ENCODE data around the gene DBET. TPM values are rescaled to one million over a fixed set of nuclear protein-coding genes. Genes with fewer than 3 reads are reported as not detected.
"Not testable (repeated sequence)": the region's sequence is repeated elsewhere in the genome, so short reads cannot be mapped to it uniquely, and the experiment has no call there.

The DBET gene
- total RNA-seq, 1 experiment from 2014 or later, result not detected

DNA sequence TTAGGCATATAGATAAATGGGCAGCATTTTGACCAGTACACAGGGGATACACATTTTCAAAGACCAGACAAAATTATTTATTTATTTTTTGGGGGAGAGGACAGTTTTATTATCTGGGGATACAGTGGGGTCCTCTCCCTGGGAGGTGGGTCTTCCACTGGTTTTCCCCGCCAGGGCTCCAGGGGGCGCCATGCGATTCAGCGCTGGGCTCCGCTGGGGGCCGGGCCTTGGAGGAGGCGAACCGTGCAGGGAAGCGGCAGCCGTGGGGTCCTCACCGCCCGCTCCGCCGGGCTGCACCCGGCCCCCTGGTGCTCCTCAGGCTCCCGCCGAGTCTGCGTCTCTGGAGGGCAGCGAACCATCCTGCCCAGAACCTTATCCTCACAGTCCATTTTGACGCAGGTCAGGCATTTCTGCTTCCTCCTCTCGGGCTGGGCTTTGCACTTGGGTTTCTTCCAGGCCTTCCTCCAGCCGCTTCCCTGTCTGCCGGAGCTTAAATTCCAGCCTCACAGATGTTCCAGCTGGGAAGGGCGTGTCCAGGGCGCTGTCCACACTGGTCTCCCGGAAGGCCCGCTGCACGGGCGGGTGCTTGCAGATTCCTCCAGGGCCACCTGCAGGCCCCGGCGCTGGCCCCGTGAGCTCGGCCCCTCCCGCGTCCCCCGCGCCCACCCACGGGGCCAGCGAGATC lies 26.5 kb upstream of the DBET start:
- DNase-seq (ENCODE audit: low read depth); in situ Hi-C loops (cut with HindIII; ENCODE audit: low pct_unique_long_range_greater_than_20kb, low sequenced_read_pairs): not testable (repeated sequence)

DNA sequence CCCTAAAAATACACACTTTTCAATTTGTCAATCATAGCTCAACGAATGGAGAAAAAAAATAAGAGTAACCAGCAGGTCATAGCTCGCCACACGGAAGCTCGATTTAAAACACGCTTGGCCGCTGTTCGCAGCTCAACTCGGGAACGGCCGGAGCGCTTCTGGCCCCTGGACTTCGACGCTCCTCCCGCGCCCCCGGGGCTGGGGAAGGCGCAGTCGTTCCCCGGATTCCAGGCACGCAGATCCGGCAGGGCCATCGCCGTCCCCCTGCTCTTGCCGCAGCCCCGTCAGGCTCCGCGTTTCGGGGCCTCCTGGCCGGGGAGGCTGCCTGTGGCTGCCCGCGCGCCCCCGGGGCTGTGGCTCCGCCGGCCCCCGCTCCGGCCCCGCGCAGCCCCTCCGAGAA lies 23.4 kb upstream of the DBET start:
- in situ Hi-C loops (cut with HindIII; ENCODE audit: low pct_unique_long_range_greater_than_20kb, low sequenced_read_pairs); DNase-seq (ENCODE audit: low read depth): not testable (repeated sequence)

DNA sequence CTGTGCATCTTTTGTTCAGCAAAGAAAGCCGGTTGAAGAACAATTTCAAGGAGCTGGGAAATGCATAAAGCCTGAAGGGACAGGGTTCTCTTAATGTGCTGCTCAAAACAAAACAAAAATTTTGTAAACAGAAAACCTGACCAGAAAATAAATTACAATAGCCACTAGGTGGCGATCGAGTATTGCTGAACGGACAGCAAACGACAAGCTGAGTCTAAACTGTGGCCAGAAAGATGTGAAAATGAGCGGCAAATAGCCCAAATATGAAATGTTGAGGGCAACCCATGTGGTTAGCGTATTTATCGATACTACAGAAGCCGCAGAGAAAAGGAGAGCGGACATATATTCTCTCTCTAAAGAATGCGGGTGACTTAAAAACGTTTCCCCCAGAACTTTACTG lies 16.7 kb upstream of the DBET start:
- DNase-seq (ENCODE audit: low read depth); in situ Hi-C loops (cut with HindIII; ENCODE audit: low pct_unique_long_range_greater_than_20kb, low sequenced_read_pairs): not testable (repeated sequence)

DNA sequence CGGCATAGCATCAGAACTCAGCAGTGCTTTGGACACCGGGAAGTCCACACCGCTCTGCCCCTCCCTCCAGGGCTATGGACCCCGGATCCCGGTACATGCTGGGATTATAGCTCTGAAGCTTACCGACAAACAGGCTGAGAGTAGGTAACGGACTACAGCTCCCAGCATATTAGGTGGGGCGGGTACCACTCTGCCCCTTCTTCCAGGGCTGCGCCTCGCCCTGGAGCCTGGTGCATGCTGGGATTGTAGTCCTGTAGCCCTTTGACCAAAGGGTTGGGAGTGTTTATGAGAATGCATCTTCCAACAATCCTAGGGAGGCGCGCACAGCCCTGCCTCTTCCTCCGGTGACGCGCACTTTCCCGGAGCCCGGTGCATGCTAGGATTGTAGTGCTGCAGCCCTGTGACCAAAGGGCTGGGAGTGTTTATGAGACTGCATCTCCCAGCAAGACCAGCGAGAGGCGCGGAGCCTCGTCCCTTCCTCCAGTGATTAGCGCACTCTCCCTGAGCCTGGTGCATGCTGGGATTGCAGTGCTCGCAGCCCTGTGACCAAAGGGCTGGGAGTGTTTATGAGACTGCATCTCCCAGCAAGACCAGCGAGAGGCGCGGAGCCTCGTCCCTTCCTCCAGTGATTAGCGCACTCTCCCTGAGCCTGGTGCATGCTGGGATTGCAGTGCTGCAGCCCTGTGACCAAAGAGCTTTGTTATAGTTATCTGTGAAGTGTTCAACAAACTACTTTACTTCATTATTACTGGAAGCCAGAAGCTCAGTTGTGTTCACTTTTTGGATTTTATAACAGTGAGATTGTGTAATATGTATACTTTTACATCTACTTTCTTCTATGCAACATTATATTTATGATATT lies 14.7 kb upstream of the DBET start:
- in situ Hi-C loops (cut with HindIII; ENCODE audit: low pct_unique_long_range_greater_than_20kb, low sequenced_read_pairs); DNase-seq (ENCODE audit: low read depth): not testable (repeated sequence)

DNA sequence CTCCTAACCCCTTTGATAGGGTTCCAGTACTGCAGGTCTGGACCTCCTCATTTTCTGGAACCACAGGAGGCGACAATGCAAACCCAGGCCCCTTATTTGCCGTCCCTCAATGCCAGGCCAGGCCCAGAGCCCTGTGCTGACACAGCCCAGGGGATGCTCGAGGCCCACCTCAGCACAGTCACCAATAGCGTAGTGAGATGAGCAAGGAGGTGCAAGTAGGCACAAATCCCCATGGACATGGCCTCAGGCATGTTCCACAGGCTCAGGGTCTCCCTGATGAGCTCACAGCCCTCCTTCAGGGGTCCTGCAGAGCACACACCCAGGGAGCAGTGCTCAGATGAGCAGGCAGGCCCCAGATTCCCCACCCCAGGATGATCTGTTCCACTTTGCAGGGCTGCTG lies 5.3 kb upstream of the DBET start:
- DNase-seq (ENCODE audit: low read depth); in situ Hi-C loops (cut with HindIII; ENCODE audit: low pct_unique_long_range_greater_than_20kb, low sequenced_read_pairs): not testable (repeated sequence)

DNA sequence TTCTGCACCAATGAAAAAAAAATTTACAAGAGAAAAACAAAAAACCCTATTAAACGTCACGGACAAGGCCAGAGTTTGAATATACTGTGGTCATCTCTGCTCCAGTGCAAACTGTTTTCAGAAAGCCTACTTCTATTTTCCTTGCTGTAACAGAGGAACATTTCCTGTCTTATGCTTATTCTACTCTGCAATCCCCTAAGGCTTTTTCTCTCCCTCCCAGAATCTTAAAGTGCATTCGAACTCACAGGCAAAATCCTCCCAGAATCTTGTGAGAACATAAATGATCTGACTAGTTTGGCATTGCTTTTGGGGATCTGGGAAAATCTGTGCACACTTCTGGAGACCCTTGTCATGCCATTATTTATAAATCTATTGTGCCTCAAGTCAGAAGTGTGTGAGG lies 503 bp downstream of the DBET start:
- DNase-seq (ENCODE audit: low read depth); in situ Hi-C loops (cut with HindIII; ENCODE audit: low pct_unique_long_range_greater_than_20kb, low sequenced_read_pairs): not testable (repeated sequence)

DNA sequence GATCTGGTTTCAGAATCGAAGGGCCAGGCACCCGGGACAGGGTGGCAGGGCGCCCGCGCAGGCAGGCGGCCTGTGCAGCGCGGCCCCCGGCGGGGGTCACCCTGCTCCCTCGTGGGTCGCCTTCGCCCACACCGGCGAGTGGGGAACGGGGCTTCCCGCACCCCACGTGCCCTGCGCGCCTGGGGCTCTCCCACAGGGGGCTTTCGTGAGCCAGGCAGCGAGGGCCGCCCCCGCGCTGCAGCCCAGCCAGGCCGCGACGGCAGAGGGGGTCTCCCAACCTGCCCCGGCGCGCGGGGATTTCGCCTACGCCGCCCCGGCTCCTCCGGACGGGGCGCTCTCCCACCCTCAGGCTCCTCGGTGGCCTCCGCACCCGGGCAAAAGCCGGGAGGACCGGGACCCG lies 4.0 kb downstream of the DBET start:
- DNase-seq (ENCODE audit: low read depth); in situ Hi-C loops (cut with HindIII; ENCODE audit: low pct_unique_long_range_greater_than_20kb, low sequenced_read_pairs): not testable (repeated sequence)

DNA sequence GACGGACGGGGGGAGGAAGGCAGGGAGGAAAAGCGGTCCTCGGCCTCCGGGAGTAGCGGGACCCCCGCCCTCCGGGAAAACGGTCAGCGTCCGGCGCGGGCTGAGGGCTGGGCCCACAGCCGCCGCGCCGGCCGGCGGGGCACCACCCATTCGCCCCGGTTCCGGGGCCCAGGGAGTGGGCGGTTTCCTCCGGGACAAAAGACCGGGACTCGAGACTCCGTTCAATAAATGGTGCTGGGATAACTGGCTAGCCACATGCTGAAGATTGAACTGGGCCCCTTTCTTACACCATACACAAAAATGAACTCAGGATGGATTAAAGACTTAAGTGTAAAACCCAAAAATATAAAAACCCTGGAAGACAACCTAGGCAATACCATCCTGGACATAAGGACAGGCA lies 28.8 kb downstream of the DBET start:
- in situ Hi-C loops (cut with HindIII; ENCODE audit: low pct_unique_long_range_greater_than_20kb, low sequenced_read_pairs), result not testable (repeated sequence)

DNA sequence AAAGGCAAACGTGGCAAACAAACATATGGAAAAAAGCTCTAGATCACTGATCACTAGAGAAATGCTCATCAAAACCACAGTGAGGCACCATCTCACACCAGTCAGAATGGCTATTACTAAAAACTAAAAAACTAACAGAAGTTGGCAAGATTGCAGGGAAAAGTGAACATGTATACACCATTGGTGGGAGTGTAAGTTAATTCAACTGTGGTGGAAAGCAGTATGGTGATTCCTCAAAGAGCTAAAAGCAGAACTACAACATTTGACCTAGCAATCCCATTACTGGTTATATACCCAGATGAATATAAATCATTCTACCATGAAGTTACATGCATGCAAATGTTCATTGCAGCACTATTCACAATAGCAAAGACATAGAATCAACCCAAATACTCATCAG lies 29.7 kb downstream of the DBET start:
- DNase-seq (ENCODE audit: low read depth); in situ Hi-C loops (cut with HindIII; ENCODE audit: low pct_unique_long_range_greater_than_20kb, low sequenced_read_pairs): not testable (repeated sequence)

More for the DNA sequence above, 28.8 kb downstream of the DBET start:
- DNase-seq (ENCODE audit: low read depth), result not testable (repeated sequence)

DNA sequence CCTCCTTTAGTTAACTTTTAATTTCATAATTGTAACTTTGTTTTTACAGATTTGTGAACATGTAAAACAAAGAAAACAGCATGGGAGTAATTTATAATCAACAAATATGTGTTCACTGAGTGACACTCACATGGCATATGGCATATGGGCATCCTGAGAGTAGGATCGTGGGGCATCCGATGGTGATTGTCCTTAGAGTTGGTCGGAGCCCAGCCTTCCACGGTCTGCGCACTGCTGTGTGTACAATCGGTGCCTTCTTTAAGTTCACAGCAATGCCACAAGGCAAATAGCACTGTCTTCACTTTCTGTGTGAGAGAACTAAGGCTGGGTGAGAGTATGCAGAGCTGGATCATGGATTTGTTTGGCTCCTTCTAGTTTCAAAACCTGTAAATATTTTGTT lies 31.0 kb downstream of the DBET start:
- in situ Hi-C loops (cut with HindIII; ENCODE audit: low pct_unique_long_range_greater_than_20kb, low sequenced_read_pairs); DNase-seq (ENCODE audit: low read depth): not testable (repeated sequence)

DNA sequence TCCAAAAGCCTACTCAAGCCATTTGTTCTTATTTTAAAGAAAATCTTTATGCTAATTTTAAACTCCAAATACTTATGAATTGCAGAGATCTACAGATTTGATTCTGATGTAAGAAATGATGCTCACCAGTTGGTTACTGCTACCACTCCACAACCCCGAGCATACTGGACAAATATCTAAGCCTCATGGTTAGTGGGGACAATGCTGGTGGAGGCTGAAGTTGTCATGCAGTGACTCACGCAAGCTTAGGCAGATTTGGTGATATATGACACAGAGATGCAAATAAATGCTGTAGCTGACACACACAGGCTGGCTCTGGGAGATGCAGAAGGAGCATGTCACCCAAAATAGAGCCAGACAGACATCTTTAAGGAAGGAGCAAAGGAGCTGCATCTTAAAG lies 35.3 kb downstream of the DBET start:
- in situ Hi-C loops (cut with HindIII; ENCODE audit: low pct_unique_long_range_greater_than_20kb, low sequenced_read_pairs); DNase-seq (ENCODE audit: low read depth): not testable (repeated sequence)

DNA sequence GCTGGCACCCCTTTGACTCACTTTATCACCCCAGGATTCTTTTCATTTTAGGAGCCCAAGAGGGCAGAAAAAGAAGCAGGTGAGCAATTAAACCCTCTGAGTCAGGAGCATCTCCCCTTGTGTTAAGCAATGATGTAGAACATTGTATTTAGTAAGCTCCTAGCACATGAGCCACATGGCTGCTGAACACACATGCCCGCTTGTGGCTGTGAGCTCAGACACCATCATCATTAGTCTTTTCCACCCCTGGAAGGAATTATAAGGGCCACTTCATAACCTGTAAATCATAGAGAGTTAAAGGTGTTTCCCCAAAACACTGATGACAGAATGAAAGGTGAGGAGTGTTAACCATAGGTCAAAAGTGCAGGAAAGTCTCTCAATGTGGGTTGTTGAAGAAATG lies 37.2 kb downstream of the DBET start:
- in situ Hi-C loops (cut with HindIII; ENCODE audit: low pct_unique_long_range_greater_than_20kb, low sequenced_read_pairs); DNase-seq (ENCODE audit: low read depth): not testable (repeated sequence)

DNA sequence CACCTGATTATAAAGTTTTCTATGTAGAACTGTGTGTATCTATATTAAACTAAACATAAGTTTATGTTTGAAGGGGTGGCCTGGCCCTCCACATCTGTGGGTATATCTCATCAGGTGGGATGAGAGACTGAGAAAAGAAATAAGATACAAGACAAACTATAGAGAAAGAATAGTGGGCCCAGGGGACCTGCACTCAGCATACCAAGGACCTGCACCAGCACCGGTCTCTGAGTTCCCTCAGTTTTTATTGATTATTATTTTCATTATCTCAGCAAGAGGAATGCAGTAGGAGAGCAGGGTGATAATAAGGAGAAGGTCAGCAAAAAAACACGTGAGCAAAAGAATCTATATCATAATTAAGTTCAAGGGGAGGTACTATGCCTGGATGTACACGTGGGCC lies 41.9 kb downstream of the DBET start:
- in situ Hi-C loops (cut with HindIII; ENCODE audit: low pct_unique_long_range_greater_than_20kb, low sequenced_read_pairs); DNase-seq (ENCODE audit: low read depth): not testable (repeated sequence)

DNA sequence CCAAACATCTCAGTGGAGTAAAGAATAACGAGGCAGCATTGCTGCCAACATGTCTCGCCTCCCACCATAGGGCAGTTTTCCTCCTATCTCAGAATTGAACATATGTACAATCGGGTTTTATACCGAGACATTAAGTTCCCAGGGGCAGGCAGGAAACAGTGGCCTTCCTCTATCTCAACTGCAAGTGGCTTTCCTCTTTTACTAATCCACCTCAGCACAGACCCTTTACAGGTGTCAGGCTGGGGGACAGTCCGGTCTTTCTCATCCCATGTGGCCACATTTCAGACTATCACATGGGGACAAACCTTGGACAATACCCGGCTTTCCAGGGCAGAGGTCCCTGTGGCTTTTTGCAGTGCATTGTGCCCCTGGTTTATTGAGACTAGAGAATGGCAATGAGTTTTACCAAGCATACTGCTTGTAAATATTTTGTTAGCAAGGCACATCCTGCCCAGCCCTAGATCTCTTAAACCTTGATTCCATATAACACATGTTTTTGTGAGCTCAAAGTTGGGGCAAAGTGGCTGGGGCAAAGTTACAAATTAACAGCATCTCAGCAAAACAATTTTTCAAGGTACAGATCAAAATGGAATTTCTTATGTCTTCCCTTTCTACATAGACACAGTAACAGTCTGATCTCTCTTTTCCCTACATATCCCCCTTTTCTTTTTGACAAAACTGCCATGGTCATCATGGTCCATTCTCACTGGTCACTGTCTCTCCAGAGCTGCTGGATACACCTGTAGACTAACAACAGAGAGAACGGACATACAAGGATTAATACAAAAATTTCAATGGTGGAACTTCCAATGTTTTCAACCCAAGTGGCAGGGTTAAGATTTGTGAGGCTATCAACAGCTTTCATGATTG lies 42.5 kb downstream of the DBET start:
- DNase-seq (ENCODE audit: low read depth); in situ Hi-C loops (cut with HindIII; ENCODE audit: low pct_unique_long_range_greater_than_20kb, low sequenced_read_pairs): not testable (repeated sequence)

DNA sequence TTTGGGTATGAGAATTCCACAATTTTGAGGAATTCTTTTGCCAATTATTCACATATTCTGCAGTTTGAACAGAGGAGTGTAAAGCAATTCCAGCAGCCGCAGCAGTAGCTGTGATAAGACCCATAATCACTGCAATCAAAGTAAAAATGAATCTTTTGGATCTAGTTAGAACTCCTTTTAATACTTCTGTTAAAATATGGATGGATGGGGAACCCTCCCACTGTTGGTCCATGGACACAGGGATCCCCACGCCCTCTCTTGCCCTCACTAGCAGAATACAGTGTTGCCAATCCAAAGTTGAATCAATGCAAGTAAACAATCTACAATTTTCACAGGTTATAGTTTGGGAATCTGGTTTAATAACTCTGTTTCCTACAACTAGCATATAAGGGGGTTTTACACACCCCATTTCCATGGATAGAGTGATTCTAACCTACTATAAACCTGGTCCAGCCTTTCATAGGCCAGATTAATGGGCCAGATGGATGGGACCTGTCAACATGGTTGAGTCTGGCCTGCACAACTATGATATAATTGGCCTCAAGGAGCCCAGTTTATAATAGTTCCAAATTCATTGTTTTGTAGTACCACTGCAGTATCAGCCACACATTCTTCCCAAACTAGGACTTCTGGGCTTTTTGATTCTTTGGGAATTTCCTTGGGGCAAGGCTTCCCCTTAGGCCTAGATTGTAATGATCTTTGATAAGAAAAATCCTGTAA lies 43.6 kb downstream of the DBET start:
- DNase-seq (ENCODE audit: low read depth); in situ Hi-C loops (cut with HindIII; ENCODE audit: low pct_unique_long_range_greater_than_20kb, low sequenced_read_pairs): not testable (repeated sequence)

DNA sequence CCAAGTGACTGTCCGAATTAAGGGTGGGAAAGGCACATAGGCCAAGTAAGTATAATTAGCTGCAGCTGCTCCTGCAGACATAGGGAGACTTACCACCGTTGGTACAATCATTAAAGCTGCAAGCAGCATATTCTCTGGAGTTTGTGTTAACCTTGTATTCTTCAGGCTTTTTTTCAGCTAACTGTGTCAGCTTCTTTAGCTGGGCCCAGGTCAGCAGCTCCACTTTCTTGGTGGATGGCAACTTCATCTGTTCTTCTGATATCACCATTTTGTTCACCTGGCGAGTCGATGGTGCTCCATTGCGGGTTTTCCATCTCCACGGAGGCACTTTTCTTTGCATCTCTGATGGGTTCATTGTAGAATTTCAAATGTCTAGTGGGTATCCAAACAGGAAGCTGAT lies 44.5 kb downstream of the DBET start:
- DNase-seq (ENCODE audit: low read depth); in situ Hi-C loops (cut with HindIII; ENCODE audit: low pct_unique_long_range_greater_than_20kb, low sequenced_read_pairs): not testable (repeated sequence)

DNA sequence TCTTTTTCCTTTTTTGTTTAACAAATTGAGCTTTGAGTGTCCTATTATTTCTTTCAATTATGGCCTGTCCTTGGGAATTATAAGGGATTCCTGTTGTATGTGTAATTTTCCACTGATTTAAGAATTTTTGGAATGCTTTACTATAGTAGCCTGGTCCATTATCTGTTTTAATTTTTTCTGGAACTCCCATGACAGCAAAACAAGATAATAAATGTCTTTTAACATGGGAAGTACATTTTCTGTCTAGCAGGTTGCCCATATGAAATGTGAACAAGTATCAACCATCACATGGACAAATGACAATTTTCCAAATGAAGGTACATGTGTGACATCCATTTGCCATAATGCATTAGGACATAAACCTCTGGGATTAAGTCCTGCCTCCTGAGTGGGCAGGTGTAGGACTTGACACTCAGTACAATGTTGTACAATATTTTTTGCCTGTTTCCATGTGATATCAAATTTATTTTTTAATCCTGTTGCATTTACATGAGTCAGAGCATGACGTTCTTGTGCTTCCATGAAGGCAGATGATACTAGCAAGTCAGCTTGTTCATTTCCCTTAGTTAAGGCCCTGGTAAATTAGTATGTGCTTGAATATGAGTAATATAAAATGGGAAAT lies 45.2 kb downstream of the DBET start:
- in situ Hi-C loops (cut with HindIII; ENCODE audit: low pct_unique_long_range_greater_than_20kb, low sequenced_read_pairs); DNase-seq (ENCODE audit: low read depth): not testable (repeated sequence)
